Erythroblast (primary cell): ENCODE results near the gene RETNLB.

Source experiments
- GATA1 ChIP-seq: IDR thresholded peaks from 2 replicates; pipeline ENCODE4 v1.6.1; 2011; ENCODE audit warnings: low read depth, mild to moderate bottlenecking, control low read depth, low read length, moderate library complexity
- POLR2A ChIP-seq: IDR thresholded peaks from 2 replicates; pipeline ENCODE4 v1.6.1; 2011; ENCODE audit warnings: mild to moderate bottlenecking, low read length

DNA sequence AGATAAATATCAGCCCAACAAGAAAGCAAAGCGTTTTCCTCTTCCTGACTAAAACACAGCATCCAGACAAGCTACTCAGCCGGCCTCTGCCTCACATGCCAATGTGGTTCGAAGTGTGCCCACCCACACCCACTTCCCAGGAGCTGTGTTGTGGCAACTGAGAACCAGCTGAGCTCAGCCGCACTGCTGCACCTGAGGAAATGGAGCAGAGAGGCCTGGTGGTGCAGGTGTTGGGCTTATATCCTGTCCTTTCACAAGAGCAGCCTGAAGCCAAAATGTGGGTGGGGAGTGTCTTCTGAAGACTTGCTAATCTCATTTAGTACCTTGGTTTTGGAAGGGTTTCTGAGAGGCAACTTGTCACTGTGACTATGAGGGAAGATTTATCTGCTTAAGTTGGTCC lies 23.0 kb upstream of the RETNLB start:
- TF ChIP-seq POLR2A: no peak
- TF ChIP-seq GATA1: no peak
